ENCODE data around the gene PCDHB13.

DNA sequence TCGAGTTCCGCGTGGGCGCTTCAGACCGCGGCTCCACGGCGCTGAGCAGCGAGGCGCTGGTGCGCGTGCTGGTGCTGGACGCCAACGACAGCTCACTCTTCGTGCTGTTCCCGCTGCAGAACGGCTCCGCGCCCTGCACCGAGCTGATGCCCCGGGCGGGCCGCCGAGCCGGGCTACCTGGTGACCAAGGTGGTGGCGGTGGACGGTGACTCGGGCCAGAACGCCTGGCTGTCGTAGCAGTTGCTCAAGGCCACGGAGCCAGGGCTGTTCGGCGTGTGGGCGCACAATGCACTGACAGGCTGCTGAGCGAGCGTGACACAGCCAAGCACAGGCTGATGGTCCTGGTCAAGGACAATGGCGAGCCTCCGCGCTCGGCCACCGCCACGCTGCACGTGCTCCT lies 27.8 kb downstream of the PCDHB13 start:
- TF ChIP-seq EZH2 (IDR thresholded peaks at IDR 0.05) (no peak), POLR2AphosphoS5 (IDR thresholded peaks at IDR 0.05; ENCODE audit: borderline replicate concordance, low read depth, low read length) (no peak), FOXP2 (optimal IDR thresholded peaks at IDR 0.05; ENCODE audit: control extremely low read depth, extremely low read length, insufficient read depth) (no peak)
